DMS153 treated with DMSO at 0.1 percent for 48 hours (cell line): ENCODE data around the gene POMT2.

Experiments
- DNase-seq: peaks from one replicate; lab custom pipeline; 2025; ENCODE audit not compliant: unreplicated experiment; lab: John Stamatoyannopoulos, UW

POMT2 gene

DNA sequence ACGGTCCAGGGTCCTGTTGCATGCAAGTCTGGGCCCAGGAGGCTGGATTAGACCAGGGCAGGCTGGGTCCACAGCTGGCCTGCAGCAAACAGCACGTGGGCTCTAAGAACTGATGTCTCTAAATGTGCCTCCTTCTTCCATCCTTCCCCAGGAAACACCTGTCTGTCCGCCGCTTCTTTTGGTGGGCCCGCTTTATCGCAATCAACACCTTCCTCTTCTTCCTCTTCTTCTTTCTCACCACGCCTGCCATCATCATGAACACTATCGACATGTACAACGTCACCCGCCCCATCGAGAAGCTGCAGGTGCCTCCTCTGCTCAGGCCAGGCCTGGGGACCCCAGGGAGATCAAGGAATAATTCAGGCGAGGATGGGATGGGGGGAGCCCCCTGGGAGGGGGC is 77.9 kb downstream of the POMT2 start:
- no peak for DNase-seq

- DNase-seq, result no peak
Measured at GRCh38 chr14:77241955-77242354, 78.7 kb downstream of the POMT2 start.

- no peak for DNase-seq
Measured at GRCh38 chr14:77240336-77240915, 80.3 kb downstream of the POMT2 start.

DNA sequence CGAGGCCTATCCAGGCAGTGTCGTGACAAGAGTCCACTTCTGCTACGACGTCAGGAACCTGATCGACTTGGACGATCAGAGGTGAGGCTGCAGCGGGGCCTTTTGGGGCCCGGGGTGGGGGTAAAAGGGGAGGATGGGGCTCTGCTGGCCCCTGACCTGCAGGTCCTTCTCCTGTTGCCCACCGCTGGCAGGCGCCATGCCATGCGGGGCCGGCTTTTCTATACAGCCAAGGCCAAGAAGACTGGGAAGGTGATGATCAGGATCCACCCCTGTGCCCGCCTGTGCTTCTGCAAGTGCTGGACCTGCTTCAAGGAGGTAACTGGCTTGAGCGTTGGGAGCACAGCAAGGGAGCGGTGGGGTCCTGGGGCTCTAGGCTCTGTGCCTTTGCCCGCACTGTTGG is 81.3 kb downstream of the POMT2 start:
- DNase-seq, result no peak

GRCh38 chr14:77238996-77239395 is 81.7 kb downstream of the POMT2 start:
- no peak for DNase-seq

- no peak for DNase-seq
Measured at GRCh38 chr14:77238356-77238755, 82.3 kb downstream of the POMT2 start.

GRCh38 chr14:77236814-77237213 is 83.9 kb downstream of the POMT2 start:
- no peak for DNase-seq

- DNase-seq, result no peak
Measured at GRCh38 chr14:77231721-77232120, 89.0 kb downstream of the POMT2 start.

- DNase-seq, result no peak
Measured at GRCh38 chr14:77230914-77231313, 89.8 kb downstream of the POMT2 start.

DNA sequence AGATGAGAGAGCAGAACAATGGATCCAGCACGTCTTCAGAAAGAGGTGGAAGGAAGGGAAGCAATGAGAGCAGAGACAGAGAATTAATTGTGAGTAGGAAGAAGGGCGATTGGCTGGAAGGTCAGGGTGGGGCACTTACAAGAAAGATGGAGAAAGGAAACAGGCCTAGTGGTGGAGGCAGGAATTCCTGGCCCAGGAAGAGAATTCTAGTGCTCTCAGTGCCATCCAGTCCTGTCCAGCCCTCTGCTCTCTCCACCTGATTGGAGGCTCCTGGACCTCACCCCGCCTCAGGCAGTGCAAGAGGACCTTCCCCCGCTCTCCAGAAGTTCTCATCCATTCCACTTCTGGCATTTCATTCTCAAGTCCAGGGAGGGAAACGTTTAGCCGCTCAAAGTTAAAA is 92.6 kb downstream of the POMT2 start:
- DNase-seq, result no peak

DNA sequence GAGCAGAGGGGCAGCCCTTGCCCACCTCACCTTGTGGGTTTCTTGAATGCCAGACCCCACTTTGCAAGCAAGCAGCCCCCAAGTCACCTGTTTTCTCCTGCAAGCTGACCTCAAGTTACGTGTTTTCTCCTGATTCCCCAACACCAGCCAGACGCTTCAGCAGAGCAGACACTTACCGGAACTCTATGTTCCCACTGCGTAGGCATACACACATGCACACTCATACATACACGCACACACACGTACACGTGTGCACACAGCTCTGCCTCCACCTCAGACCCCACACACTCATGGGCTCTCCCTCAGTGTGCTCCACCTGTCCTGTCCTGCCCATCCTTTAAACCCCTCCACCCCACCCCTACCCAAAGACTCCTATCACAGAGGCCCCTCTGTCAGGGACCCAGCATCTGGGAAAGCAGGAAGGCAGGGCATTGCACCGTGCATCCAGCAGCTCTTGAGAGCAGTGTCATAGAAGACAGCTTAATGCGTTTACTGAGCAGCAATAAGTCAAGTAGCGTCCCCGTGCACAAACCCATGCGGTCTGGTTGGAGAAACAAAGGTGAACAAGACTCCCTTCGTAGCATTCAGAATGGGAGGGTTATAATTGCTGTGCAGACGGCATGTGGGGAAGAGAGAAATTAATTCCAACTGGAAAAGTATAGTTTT is 94.7 kb downstream of the POMT2 start:
- no peak for DNase-seq

- no peak for DNase-seq
Measured at GRCh38 chr14:77225254-77225653, 95.4 kb downstream of the POMT2 start.
